HG03025 (cell line): ENCODE results near the gene SF3B6.

Source experiments
- ATAC-seq: cut with Tn5 transposase; IDR thresholded peaks from one replicate; pipeline ENCODE4 v1.9.1; 2021; ENCODE audit warnings: mild to moderate bottlenecking, moderate library complexity; ENCODE audit not compliant: unreplicated experiment, low FRiP score

The SF3B6 gene

DNA sequence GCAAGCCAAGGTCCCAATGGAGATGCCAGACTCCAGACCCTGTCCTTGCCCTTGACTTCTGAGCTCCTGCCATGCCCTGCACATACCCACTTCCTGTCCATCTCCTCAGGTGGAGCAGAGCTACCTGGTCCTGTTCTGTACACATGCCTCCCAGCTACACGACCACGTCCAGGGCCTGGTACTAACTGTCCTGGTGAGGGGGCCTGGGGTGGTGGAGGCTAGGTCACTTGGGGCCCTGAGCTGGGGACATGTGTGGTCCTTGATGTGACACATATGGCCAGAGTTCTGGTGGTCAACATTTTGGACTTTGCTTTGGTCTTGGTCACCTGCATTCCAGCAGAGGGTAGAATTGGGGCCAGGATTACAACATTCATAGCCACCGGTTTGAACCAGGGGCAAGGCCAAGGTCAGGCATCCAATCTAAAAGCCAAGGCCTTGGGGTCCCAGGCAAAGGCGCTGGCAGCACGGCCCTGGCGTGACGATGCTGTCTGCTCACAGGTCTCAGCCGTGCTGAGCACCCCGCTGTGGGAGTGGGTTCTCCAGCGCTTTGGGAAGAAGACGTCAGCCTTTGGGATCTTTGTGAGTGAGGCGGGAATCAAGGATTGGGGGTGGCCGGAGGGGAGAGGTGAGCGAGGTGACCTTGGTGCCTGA, 53.7 kb downstream of the SF3B6 start:
- ATAC-seq: no peak

DNA sequence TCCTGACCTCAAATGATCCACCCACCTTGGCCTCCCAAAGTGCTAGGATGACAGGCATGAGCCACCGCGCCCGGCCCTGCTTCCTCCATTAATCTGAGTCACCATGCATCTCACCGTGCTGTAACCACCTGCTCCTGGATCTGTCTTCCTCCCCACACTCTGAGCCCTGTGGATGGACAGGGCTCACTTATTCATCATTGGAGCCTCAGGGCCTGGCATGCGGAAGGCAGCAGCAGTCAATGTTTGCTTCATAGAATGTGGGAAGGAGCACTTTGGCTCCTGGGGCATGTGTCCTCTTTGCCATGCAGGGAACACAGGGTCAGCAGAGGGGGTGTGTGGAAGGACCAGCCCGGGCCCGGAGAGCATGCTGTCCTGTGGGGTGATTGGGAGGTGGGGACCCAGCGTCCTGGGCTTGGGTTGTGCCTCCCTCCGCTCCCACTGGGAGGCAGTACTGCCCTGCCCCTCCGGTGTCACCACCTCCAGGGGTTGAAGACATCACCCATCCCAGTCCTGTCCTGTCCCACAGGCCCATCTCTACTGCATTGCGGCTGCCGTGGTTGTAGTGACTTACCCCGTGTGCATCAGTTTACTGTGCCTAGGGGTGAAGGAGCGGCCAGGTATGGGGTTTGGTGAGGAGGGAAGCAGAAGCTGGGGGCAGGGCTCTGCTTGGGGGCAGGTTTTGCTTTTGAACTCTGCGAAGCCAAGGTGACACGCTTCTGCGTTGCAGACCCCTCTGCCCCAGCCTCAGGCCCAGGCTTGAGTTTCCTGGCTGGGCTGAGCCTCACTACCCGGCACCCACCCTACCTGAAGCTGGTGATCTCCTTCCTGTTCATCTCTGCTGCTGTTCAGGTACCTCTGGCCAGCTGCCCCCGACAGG, 54.8 kb downstream of the SF3B6 start:
- no peak for ATAC-seq

DNA sequence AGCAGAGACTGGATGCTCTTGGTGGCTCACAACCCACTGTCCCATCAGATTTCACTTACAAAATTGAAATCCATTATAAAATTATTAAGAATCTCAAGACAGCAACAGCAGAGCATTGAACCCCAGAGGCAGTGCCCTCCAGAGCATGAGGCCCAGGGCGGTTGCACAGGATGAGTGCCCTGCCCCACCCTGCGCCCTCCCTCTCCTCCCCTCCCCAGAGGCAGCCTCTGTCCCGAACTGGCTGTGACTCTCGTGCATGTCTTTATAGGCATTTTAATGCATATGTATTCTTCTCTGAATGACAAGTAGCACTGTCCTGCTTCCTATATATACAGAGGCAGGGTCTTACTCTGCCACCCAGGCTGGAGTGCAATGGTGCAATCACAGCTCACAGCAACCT, 55.9 kb downstream of the SF3B6 start:
- ATAC-seq: no peak

DNA sequence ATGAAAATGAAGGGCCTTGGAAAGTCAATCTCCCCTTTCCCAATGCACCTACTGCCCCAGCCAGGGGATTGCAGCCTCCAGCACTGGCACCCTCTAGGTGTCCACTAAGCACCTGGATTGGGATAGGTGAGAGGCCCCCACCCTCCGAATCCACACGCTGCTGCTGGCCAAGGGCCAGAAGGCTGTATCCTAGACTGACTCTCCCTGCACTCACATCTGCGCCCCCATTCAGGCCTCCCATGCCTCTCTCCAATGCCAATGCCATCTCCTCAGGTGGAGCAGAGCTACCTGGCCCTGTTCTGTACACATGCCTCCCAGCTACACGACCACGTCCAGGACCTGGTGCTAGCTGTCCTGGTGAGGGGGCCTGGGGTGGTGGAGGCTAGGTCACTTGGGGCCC, 56.4 kb downstream of the SF3B6 start:
- no peak for ATAC-seq

DNA sequence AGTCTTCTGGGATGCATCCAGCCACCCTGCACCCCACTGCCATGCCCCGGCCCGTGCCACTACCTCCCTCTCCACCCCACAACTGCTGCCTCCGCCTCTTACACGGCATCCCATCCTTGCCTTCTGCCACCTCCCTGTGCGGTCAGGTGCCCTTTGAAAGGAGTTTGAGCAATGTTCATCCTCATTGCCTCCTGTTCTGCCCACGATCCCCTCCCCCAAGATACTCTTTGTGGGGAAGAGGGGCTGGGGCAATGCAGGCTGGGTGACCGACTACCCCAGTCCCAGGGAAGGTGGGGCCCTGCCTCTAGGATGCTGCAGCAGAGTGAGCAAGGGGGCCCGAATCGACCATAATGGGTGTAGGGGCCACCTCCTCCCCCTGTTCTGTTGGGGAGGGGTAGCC, 57.9 kb downstream of the SF3B6 start:
- ATAC-seq: no peak

DNA sequence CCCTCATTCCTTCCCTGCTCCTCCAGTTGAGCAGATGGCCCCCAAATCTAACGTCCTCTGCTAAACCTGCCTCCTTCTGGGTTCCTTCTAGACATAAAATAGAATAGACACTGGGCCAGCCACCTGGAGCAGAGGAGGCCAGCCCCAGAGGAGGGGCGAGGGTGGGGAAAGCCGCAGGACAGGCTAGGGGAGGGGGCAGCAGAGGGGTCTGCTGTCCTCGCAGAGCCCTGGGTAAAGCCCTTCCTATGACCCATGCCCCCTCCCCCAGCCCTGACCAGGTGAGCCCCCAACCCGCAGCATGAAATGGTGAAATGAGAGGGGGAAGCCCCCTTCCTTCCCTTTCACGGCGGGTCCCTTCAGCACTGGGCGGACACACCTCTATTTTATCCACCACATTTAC, 58.4 kb downstream of the SF3B6 start:
- ATAC-seq: no peak
